Mesenchymal stem cell (in vitro differentiated cells and primary cell): ENCODE measurements around the gene USF3. TPM values are rescaled to one million over a fixed set of nuclear protein-coding genes. Genes with fewer than 3 reads are reported as not detected.

Experiments used
- DNase-seq: peaks from one replicate; pipeline ENCODE4 v3.0.0-alpha.2; 2013
- H2AFZ ChIP-seq: one replicate; pipeline ENCODE4 v1.6.1; 2013; ENCODE audit warnings: low read depth, mild to moderate bottlenecking, control low read depth, inconsistent platforms, low read length, moderate library complexity
- H2AK5ac ChIP-seq: 2 replicates; pipeline ENCODE4 v1.6.1; 2013; ENCODE audit warnings: low read length, moderate library complexity, mild to moderate bottlenecking, inconsistent platforms; ENCODE audit not compliant: severe bottlenecking
- H2BK120ac ChIP-seq: one replicate; pipeline ENCODE4 v1.6.1; 2013; ENCODE audit warnings: low read depth, mild to moderate bottlenecking, inconsistent platforms, low read length, moderate library complexity
- H2BK12ac ChIP-seq, 2 experiments: one replicate each; pipeline ENCODE4 v1.6.1; 2013; ENCODE audit warnings: inconsistent platforms in 2 of 2, low read length in 2 of 2, mild to moderate bottlenecking in 2 of 2, moderate library complexity in 2 of 2, control low read depth in 1 of 2
- H2BK15ac ChIP-seq: one replicate; pipeline ENCODE4 v1.6.1; 2013; ENCODE audit warnings: mild to moderate bottlenecking, low read depth, inconsistent platforms; ENCODE audit not compliant: poor library complexity, severe bottlenecking
- H2BK5ac ChIP-seq: 2 replicates; pipeline ENCODE4 v1.6.1; 2013; ENCODE audit warnings: low read depth, mild to moderate bottlenecking, low read length, control low read depth, inconsistent platforms; ENCODE audit not compliant: poor library complexity, severe bottlenecking
- H3K14ac ChIP-seq, 2 experiments: one replicate each; pipeline ENCODE4 v1.6.1; 2013; ENCODE audit warnings: inconsistent platforms in 2 of 2, low read length in 2 of 2, control low read depth in 1 of 2, mild to moderate bottlenecking in 1 of 2, moderate library complexity in 1 of 2
- H3K18ac ChIP-seq, 2 experiments: one replicate each; pipeline ENCODE4 v1.6.1; 2013; ENCODE audit warnings: inconsistent platforms in 2 of 2, low read length in 2 of 2, control low read depth in 1 of 2, low read depth in 1 of 2, mild to moderate bottlenecking in 1 of 2
- H3K23ac ChIP-seq, 2 experiments: one replicate each; pipeline ENCODE4 v1.6.1; 2013; ENCODE audit warnings: inconsistent platforms in 2 of 2, low read length in 2 of 2, mild to moderate bottlenecking in 2 of 2, moderate library complexity in 2 of 2, control low read depth in 1 of 2
- H3K27ac ChIP-seq: 2 replicates; pipeline ENCODE4 v1.5.1; 2013; ENCODE audit warnings: mild to moderate bottlenecking, moderate library complexity, low read length, control low read depth, inconsistent platforms; ENCODE audit not compliant: poor library complexity, severe bottlenecking
- H3K27me3 ChIP-seq, 2 experiments: 2 replicates each; pipeline versions ENCODE4 v1.6.1 to v1.7.0; 2013; ENCODE audit warnings: low read length in 2 of 2, mild to moderate bottlenecking in 2 of 2, moderate library complexity in 2 of 2, control low read depth in 1 of 2, inconsistent platforms in 1 of 2; ENCODE audit not compliant: control insufficient read depth in 1 of 2, insufficient read depth in 1 of 2
- H3K36me3 ChIP-seq, 2 experiments: 2 replicates each; pipeline versions ENCODE4 v1.6.1 to v1.7.0; 2013; ENCODE audit warnings: low read length in 2 of 2, control low read depth in 1 of 2, inconsistent platforms in 1 of 2, low read depth in 1 of 2, mild to moderate bottlenecking in 1 of 2; ENCODE audit not compliant: insufficient read depth in 2 of 2, control insufficient read depth in 1 of 2
- H3K4ac ChIP-seq, 2 experiments: one replicate each; pipeline ENCODE4 v1.6.1; 2013; ENCODE audit warnings: inconsistent platforms in 2 of 2, low read length in 2 of 2, mild to moderate bottlenecking in 2 of 2, moderate library complexity in 2 of 2, control low read depth in 1 of 2, low read depth in 1 of 2
- H3K4me1 ChIP-seq: 2 replicates; pipeline ENCODE4 v1.6.1; 2013; ENCODE audit warnings: low read depth, low read length, control low read depth; ENCODE audit not compliant: control insufficient read depth, insufficient read depth
- H3K4me2 ChIP-seq: 2 replicates; pipeline ENCODE4 v1.6.1; 2013; ENCODE audit warnings: low read length, mild to moderate bottlenecking, inconsistent platforms; ENCODE audit not compliant: poor library complexity, severe bottlenecking
- H3K4me3 ChIP-seq, 2 experiments: 2 replicates each; pipeline versions ENCODE4 v1.5.1 to v1.7.0; 2013; ENCODE audit warnings: low read length in 2 of 2, mild to moderate bottlenecking in 2 of 2, control low read depth in 1 of 2, low read depth in 1 of 2; ENCODE audit not compliant: insufficient read depth in 1 of 2
- H3K79me1 ChIP-seq: replicated peaks from 2 replicates; pipeline ENCODE4 v1.6.1; 2013; ENCODE audit warnings: mild to moderate bottlenecking, control low read depth, low read length, inconsistent platforms; ENCODE audit not compliant: poor library complexity, severe bottlenecking
- H3K9ac ChIP-seq: 2 replicates; pipeline ENCODE4 v1.7.0; 2013; ENCODE audit warnings: mild to moderate bottlenecking, low read length, moderate library complexity
- H3K9me3 ChIP-seq: 2 replicates; pipeline ENCODE4 v1.7.0; 2013; ENCODE audit warnings: mild to moderate bottlenecking, low read length; ENCODE audit not compliant: control insufficient read depth
- H4K8ac ChIP-seq: one replicate; pipeline ENCODE4 v1.6.1; 2013; ENCODE audit warnings: inconsistent platforms, mild to moderate bottlenecking, low read length, moderate library complexity
- H4K91ac ChIP-seq: one replicate; pipeline ENCODE4 v1.6.1; 2013; ENCODE audit warnings: mild to moderate bottlenecking, low read length, inconsistent platforms
- WGBS: methylation state at CpG from one replicate; pipeline ENCODE4 v1.1.7; 2013; ENCODE audit warnings: mixed read lengths; 5-methylcytosine and 5-hydroxymethylcytosine counted together
- small RNA-seq: library from polyadenylated mRNA; stranded (forward); fragments of <200 nt; extraction: miRNeasy Mini kit (QIAGEN cat#:217004); gene quantifications from one replicate; pipeline ENCODE3, GENCODE V24; 2013; ENCODE audit warnings: low read depth

USF3 gene

GRCh38 chr3:113602256-113602655, 94.2 kb downstream of the USF3 start:
- no peaks in the 10 kb centered on the region for H3K36me3 ChIP-seq

GRCh38 chr3:113601240-113601639, 95.2 kb downstream of the USF3 start:
- H3K27me3 ChIP-seq, result peaks cover 4 to 9% of the 10 kb centered on the region in 2 experiments
- no peak overlapping the region for H2BK120ac ChIP-seq
- H3K18ac ChIP-seq, result no peak overlapping the region
- DNase-seq, result no peak
- no peak overlapping the region for H3K9ac ChIP-seq
- no peak overlapping the region for H2AFZ ChIP-seq
- H3K4ac ChIP-seq, result no peak overlapping the region
- H4K91ac ChIP-seq, result no peak overlapping the region
- no peaks in the 10 kb centered on the region for H3K4me1 ChIP-seq
- no peak overlapping the region for H3K4me3 ChIP-seq
- no peak overlapping the region for H4K8ac ChIP-seq
- H3K36me3 ChIP-seq, result no peaks in the 10 kb centered on the region
- H3K27ac ChIP-seq, result no peak overlapping the region
- no peaks in the 10 kb centered on the region for H3K79me1 ChIP-seq
- H3K14ac ChIP-seq, result no peak overlapping the region
- H2BK5ac ChIP-seq, result no peak overlapping the region
- no peak overlapping the region for H3K4me2 ChIP-seq
- H2BK12ac ChIP-seq, result no peak overlapping the region
- H3K23ac ChIP-seq, result no peak overlapping the region
- no peak overlapping the region for H2AK5ac ChIP-seq
- no peaks in the 10 kb centered on the region for H3K9me3 ChIP-seq
- H2BK15ac ChIP-seq, result no peak overlapping the region
- 100% methylated on average over 1 of the region's 2 CpGs for WGBS

More at GRCh38 chr3:113602256-113602655, 94.2 kb downstream of the USF3 start:
- no peak overlapping the region for H3K14ac ChIP-seq
- no peak overlapping the region for H3K4ac ChIP-seq
- no peak overlapping the region for H3K18ac ChIP-seq
- no peaks in the 10 kb centered on the region for H3K79me1 ChIP-seq
- H3K27ac ChIP-seq, result no peak overlapping the region
- no peak overlapping the region for H2AK5ac ChIP-seq
- H3K4me1 ChIP-seq, result no peaks in the 10 kb centered on the region
- peaks cover 9% of the 10 kb centered on the region in 2 experiments for H3K27me3 ChIP-seq
- H3K9me3 ChIP-seq, result no peaks in the 10 kb centered on the region
- no peak overlapping the region for H2BK12ac ChIP-seq
- no peak overlapping the region for H3K4me2 ChIP-seq
- H3K23ac ChIP-seq, result no peak overlapping the region
- no peak overlapping the region for H2AFZ ChIP-seq
- 100% methylated on average over 1 of the region's 2 CpGs for WGBS
- no peak overlapping the region for H4K91ac ChIP-seq
- H2BK15ac ChIP-seq, result no peak overlapping the region
- no peak overlapping the region for H4K8ac ChIP-seq
- no peak overlapping the region for H2BK120ac ChIP-seq
- DNase-seq, result no peak
- H3K9ac ChIP-seq, result no peak overlapping the region
- H3K4me3 ChIP-seq, result no peak overlapping the region
- H2BK5ac ChIP-seq, result no peak overlapping the region

DNA sequence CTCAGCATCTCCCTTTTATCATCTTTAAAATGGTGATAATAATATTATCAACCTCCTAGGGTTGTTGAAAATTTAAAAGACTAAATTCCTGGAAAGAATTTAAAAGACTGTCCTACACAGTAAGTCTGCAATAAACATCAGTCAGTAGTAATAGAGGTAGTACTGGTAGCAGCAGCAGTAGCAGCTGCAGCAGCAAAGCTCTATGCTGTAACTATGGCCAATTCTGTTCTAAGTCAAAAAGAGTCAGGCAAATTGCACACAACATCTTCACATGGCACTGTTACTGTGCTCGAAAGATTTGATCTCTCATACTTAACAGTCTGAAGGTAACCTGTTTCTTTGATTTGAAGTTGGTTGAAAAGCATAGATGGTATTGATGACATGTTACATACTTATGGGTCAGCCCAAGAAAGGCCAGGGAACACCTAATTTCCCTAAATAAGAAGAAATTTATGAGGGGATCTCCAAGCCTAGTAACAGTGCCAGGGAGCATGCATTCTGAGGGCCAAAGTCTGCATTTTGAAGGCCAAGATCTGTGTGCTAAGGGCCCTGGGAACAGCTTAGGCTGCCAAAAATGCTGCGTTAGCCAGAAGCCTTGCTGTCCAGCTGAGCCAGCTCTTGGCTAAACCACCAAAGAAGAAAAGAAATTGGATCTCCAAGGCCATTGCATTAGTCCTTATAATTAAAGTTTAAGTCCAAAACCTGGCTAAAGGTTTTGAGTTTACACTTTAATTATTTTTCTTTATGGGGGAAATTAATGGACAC, 95.8 kb downstream of the USF3 start:
- Histone ChIP-seq H2BK12ac (no peak overlapping the region), H3K14ac (no peak overlapping the region), H3K9ac (no peak overlapping the region), H3K18ac (no peak overlapping the region), H3K36me3 (no peaks in the 10 kb centered on the region), H3K27me3 (peaks cover 4 to 9% of the 10 kb centered on the region in 2 experiments), H3K27ac (no peak overlapping the region), H2BK120ac (no peak overlapping the region), H4K8ac (no peak overlapping the region), H3K23ac (no peak overlapping the region), H2AFZ (no peak overlapping the region), H3K9me3 (no peaks in the 10 kb centered on the region), H3K4me2 (no peak overlapping the region), H4K91ac (no peak overlapping the region), H2AK5ac (no peak overlapping the region), H3K4ac (no peak overlapping the region), H3K4me1 (no peaks in the 10 kb centered on the region), H2BK5ac (no peak overlapping the region), H2BK15ac (no peak overlapping the region), H3K79me1 (no peaks in the 10 kb centered on the region), H3K4me3 (no peak overlapping the region)
- WGBS, result 86% methylated on average over 1 of the region's 2 CpGs
- no peak for DNase-seq

Small RNA genes within 50 kb of the gene (small RNA-seq; reads per million reads assigned to genes)
- not detected for gene RN7SL767P
